ENCODE results near the gene ERI3. TPM values are rescaled to one million over a fixed set of nuclear protein-coding genes. Genes with fewer than 3 reads are reported as not detected.

Gene ERI3
- total and polyA plus RNA-seq, 2 donors (not counting 3 experiments of a cell fraction or from before 2014, with no cell fraction given): 45.3 to 94.0 TPM

DNA sequence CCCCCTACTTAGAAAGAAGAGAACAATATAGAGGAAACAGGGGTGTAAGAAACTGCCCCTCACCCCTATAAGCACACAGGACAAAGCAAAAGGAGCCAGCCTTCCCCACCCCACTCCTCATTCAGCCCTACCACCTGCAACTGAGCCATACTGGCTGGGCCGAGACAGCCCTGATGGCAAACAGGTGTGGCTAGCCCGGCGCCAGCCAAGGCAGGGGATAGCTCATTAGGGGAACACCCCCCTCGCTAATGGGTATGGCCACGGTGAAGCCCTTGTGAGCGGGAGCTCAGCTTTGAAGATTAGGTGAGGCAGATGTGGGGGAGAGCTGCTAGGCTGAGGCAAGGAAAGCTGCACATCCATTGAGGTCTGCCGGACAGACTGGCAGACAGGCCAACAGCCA lies 65.5 kb downstream of the ERI3 start:
- intact Hi-C loops (cut with micrococcal nuclease): no loop called here

More for the DNA sequence above, 65.5 kb downstream of the ERI3 start:
- Histone ChIP-seq H4K20me1 (replicated peaks; ENCODE audit: control insufficient read depth, extremely low read depth, insufficient read depth, low read length) (no peaks in the 10 kb centered on the region), H3K36me3 (ENCODE audit: control insufficient read depth in 2 of 2, extremely low read depth in 1 of 2, insufficient read depth in 2 of 2, low read length in 2 of 2) (peaks cover 0 to 12% of the 10 kb centered on the region in 2 experiments), H3K9me1 (replicated peaks; ENCODE audit: control insufficient read depth, extremely low read depth, insufficient read depth, low read length) (no peaks in the 10 kb centered on the region), H3K4me2 (ENCODE audit: insufficient read depth, low read length) (no peak overlapping the region), H2AFZ (ENCODE audit: low read depth, low read length) (no peak overlapping the region), H3K4me3 (replicated peaks in 1 of 3; ENCODE audit: insufficient read depth in 1 of 3, low read depth in 1 of 3, low read length in 3 of 3) (no peak overlapping the region), H3K27me3 (ENCODE audit: control insufficient read depth in 2 of 2, insufficient read depth in 2 of 2, low read length in 2 of 2) (no peaks in the 10 kb centered on the region), H3K9ac (replicated peaks; ENCODE audit: extremely low read depth, insufficient read depth, low read length) (no peak overlapping the region), H3K27ac (ENCODE audit: insufficient read depth, low read depth, low read length) (no peak overlapping the region), H3K79me2 (ENCODE audit: control insufficient read depth, insufficient read depth, low read length) (no peaks in the 10 kb centered on the region), H3K9me3 (replicated peaks; ENCODE audit: control insufficient read depth, insufficient read depth, low read length) (no peaks in the 10 kb centered on the region), H3K4me1 (ENCODE audit: control insufficient read depth, extremely low read depth, insufficient read depth, low read length) (no peaks in the 10 kb centered on the region)
- POLR2A ChIA-PET: no interaction called here
- FAIRE-seq: no peak
- no TSS peak for BruUV-seq (replicated peaks)
- no peak for DNase-seq (ENCODE audit: low read depth, low spot score)
- CTCF ChIA-PET: interaction anchor here (1.4 kb wide), 1 partner anchor 15 kb away, joined by 4 read pairs; no protein-coding TSS in a partner anchor
- TF ChIP-seq, protein P1, sequence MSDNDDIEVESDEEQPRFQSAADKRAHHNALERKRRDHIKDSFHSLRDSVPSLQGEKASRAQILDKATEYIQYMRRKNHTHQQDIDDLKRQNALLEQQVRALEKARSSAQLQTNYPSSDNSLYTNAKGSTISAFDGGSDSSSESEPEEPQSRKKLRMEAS (IDR thresholded peaks at IDR 0.05; ENCODE audit: insufficient read depth, insufficient read length): no peak
- TF ChIP-seq FOS (IDR thresholded peaks at IDR 0.05; ENCODE audit: borderline replicate concordance, insufficient read depth, low read length) (no peak), POLR2A (IDR thresholded peaks at IDR 0.05; ENCODE audit: low read depth, low read length) (no peak), POLR2AphosphoS5 (IDR thresholded peaks at IDR 0.05; ENCODE audit: insufficient read depth, low read depth, low read length) (no peak), JUN (IDR thresholded peaks at IDR 0.05; ENCODE audit: borderline replicate concordance, insufficient read depth, insufficient read length, low read depth) (no peak), GATA2 (IDR thresholded peaks at IDR 0.05; ENCODE audit: insufficient read depth, insufficient read length, low read depth, low read length) (no peak), EZH2 (IDR thresholded peaks at IDR 0.05; ENCODE audit: borderline replicate concordance, low read depth, low read length, severe bottlenecking) (no peak), MYC (IDR thresholded peaks at IDR 0.05; ENCODE audit: low read depth, low read length) (no peak)
- TF ChIP-seq, protein P2, sequence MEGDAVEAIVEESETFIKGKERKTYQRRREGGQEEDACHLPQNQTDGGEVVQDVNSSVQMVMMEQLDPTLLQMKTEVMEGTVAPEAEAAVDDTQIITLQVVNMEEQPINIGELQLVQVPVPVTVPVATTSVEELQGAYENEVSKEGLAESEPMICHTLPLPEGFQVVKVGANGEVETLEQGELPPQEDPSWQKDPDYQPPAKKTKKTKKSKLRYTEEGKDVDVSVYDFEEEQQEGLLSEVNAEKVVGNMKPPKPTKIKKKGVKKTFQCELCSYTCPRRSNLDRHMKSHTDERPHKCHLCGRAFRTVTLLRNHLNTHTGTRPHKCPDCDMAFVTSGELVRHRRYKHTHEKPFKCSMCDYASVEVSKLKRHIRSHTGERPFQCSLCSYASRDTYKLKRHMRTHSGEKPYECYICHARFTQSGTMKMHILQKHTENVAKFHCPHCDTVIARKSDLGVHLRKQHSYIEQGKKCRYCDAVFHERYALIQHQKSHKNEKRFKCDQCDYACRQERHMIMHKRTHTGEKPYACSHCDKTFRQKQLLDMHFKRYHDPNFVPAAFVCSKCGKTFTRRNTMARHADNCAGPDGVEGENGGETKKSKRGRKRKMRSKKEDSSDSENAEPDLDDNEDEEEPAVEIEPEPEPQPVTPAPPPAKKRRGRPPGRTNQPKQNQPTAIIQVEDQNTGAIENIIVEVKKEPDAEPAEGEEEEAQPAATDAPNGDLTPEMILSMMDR (IDR thresholded peaks at IDR 0.05; ENCODE audit: extremely low read depth in 1 of 2, insufficient read depth in 1 of 2, low read depth in 1 of 2, low read length in 2 of 2): no peak
- dilution Hi-C loops (cut with MboI; ENCODE audit: extremely low pct_ligation_motif_present, low sequenced_read_pairs): no loop called here

All from endothelial cell of umbilical vein (primary cell).